Mesendoderm (in vitro differentiated cells): ENCODE measurements around the gene EDDM3A.
A peak's percentile ranks its signal among the peaks of the same experiment; 100 is the strongest.

Experiments used
- DNase-seq: peaks from one replicate; pipeline ENCODE4 v3.0.0; 2013
- H2AK5ac ChIP-seq: 2 replicates; pipeline ENCODE4 v1.6.1; 2013; ENCODE audit warnings: low read length, inconsistent platforms
- H2BK120ac ChIP-seq: 2 replicates; pipeline ENCODE4 v1.6.1; 2013; ENCODE audit warnings: low read depth, mild to moderate bottlenecking, low read length, moderate library complexity, mixed read lengths
- H2BK15ac ChIP-seq: replicated peaks from 2 replicates; pipeline ENCODE4 v1.6.1; 2013; ENCODE audit warnings: low read depth, mild to moderate bottlenecking, moderate library complexity
- H2BK5ac ChIP-seq: 2 replicates; pipeline ENCODE4 v1.6.1; 2013; ENCODE audit warnings: low read length, inconsistent platforms
- H3K18ac ChIP-seq: 2 replicates; pipeline ENCODE4 v1.6.1; 2013; ENCODE audit warnings: mild to moderate bottlenecking, low read length, mixed read lengths
- H3K23ac ChIP-seq: one replicate; pipeline ENCODE4 v1.6.1; 2013; ENCODE audit warnings: low read length
- H3K27ac ChIP-seq: 2 replicates; pipeline ENCODE4 v1.5.1; 2013; ENCODE audit warnings: low read depth, mild to moderate bottlenecking, inconsistent platforms, low read length, moderate library complexity
- H3K27me3 ChIP-seq: 2 replicates; pipeline ENCODE4 v1.6.1; 2013; ENCODE audit warnings: low read length, control low read depth, mild to moderate bottlenecking, inconsistent platforms; ENCODE audit not compliant: insufficient read depth, poor library complexity
- H3K36me3 ChIP-seq: 2 replicates; pipeline ENCODE4 v1.6.1; 2013; ENCODE audit warnings: low read length, inconsistent platforms; ENCODE audit not compliant: control insufficient read depth, insufficient read depth
- H3K4ac ChIP-seq: one replicate; pipeline ENCODE4 v1.6.1; 2013; ENCODE audit warnings: low read depth, mild to moderate bottlenecking, low read length, moderate library complexity
- H3K4me1 ChIP-seq: 2 replicates; pipeline ENCODE4 v1.6.1; 2013; ENCODE audit warnings: low read depth, low read length, inconsistent platforms; ENCODE audit not compliant: control insufficient read depth
- H3K4me2 ChIP-seq: 2 replicates; pipeline ENCODE4 v1.6.1; 2013; ENCODE audit warnings: low read length
- H3K4me3 ChIP-seq: 2 replicates; pipeline ENCODE4 v1.5.1; 2013; ENCODE audit warnings: mild to moderate bottlenecking, low read length
- H3K56ac ChIP-seq: one replicate; pipeline ENCODE4 v1.6.1; 2013; ENCODE audit warnings: low read length
- H3K79me1 ChIP-seq: 2 replicates; pipeline ENCODE4 v1.6.1; 2013; ENCODE audit warnings: low read length, inconsistent platforms
- H3K79me2 ChIP-seq: 2 replicates; pipeline ENCODE4 v1.6.1; 2013; ENCODE audit warnings: mild to moderate bottlenecking, low read length; ENCODE audit not compliant: control insufficient read depth, insufficient read depth
- H3K9ac ChIP-seq: 2 replicates; pipeline ENCODE4 v1.6.1; 2013; ENCODE audit warnings: low read length, inconsistent platforms
- H4K5ac ChIP-seq: one replicate; pipeline ENCODE4 v1.6.1; 2013; ENCODE audit warnings: low read length
- H4K8ac ChIP-seq: one replicate; pipeline ENCODE4 v1.6.1; 2013; ENCODE audit warnings: low read depth, mild to moderate bottlenecking, control low read depth, low read length, moderate library complexity
- WGBS: extraction: QIAGEN DNeasy Blood & Tissue Kit; methylation state at CpG from one replicate; pipeline ENCODE4 v1.1.7; 2013; ENCODE audit warnings: low lambda C conversion rate, missing lambda C conversion rate; ENCODE audit not compliant: insufficient coverage; ENCODE audit errors: extremely low coverage; 5-methylcytosine and 5-hydroxymethylcytosine counted together

Gene EDDM3A

DNA sequence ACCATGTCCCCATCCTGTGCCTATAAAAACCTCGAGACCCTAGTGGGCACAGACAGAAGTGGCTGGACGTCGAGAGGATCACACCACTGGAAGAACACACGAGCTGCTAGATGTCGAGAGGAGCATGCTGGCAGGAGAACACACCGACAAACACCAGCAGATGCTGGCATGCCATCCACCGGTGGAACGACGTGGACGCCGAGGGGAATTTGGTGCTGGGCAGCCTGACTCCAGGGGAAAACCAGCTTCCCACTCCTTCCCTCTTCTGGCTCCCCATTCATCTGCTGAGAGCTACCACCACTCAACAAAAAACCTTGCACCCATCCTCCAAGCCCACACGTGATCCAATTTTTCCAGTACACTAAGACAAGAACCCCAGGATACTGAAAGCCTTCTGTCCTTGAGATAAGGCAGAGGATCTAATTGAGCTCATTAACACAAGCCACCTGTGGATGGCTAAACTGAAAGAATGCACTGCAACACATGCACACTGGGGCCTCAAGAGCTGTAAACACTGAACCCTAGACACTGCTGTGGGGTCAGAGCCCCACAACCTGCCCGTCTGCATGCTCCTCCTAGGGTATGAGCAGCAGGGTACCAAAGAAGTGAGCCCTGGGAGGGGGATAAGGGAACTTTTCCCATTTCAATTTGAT lies 44.9 kb downstream of the EDDM3A start:
- no peak overlapping the region for H3K23ac ChIP-seq
- no peak overlapping the region for H3K56ac ChIP-seq
- no peaks in the 10 kb centered on the region for H3K79me1 ChIP-seq
- H3K79me2 ChIP-seq, result no peaks in the 10 kb centered on the region
- no peak overlapping the region for H3K9ac ChIP-seq
- H3K4ac ChIP-seq, result no peak overlapping the region
- H3K4me2 ChIP-seq, result no peak overlapping the region
- H2AK5ac ChIP-seq, result no peak overlapping the region
- no peaks in the 10 kb centered on the region for H3K36me3 ChIP-seq
- H4K8ac ChIP-seq, result no peak overlapping the region
- H3K4me3 ChIP-seq, result no peak overlapping the region
- no peaks in the 10 kb centered on the region for H3K27me3 ChIP-seq
- no peak overlapping the region for H3K27ac ChIP-seq
- H3K4me1 ChIP-seq, result no peaks in the 10 kb centered on the region
- H2BK120ac ChIP-seq, result no peak overlapping the region
- WGBS, result no CpG with 5 or more reads among the region's 13 CpGs
- no peak overlapping the region for H4K5ac ChIP-seq
- no peak for DNase-seq
- no peak overlapping the region for H2BK5ac ChIP-seq
- no peak overlapping the region for H3K18ac ChIP-seq
- H2BK15ac ChIP-seq, result no peak overlapping the region

- Histone ChIP-seq H3K27ac (no peak overlapping the region), H2BK5ac (no peak overlapping the region), H3K18ac (no peak overlapping the region), H2AK5ac (no peak overlapping the region), H4K5ac (no peak overlapping the region), H3K4me2 (no peak overlapping the region), H3K9ac (no peak overlapping the region), H3K79me1 (no peaks in the 10 kb centered on the region), H3K4me1 (no peaks in the 10 kb centered on the region), H2BK120ac (no peak overlapping the region), H3K79me2 (no peaks in the 10 kb centered on the region), H3K56ac (no peak overlapping the region), H3K36me3 (no peaks in the 10 kb centered on the region), H3K4me3 (no peak overlapping the region), H3K23ac (no peak overlapping the region), H3K27me3 (no peaks in the 10 kb centered on the region), H3K4ac (no peak overlapping the region), H2BK15ac (no peak overlapping the region), H4K8ac (no peak overlapping the region)
- no CpG with 5 or more reads among the region's 7 CpGs for WGBS
- DNase-seq, result no peak
Observed at GRCh38 chr14:20791187-20791586, 45.5 kb downstream of the EDDM3A start.

DNA sequence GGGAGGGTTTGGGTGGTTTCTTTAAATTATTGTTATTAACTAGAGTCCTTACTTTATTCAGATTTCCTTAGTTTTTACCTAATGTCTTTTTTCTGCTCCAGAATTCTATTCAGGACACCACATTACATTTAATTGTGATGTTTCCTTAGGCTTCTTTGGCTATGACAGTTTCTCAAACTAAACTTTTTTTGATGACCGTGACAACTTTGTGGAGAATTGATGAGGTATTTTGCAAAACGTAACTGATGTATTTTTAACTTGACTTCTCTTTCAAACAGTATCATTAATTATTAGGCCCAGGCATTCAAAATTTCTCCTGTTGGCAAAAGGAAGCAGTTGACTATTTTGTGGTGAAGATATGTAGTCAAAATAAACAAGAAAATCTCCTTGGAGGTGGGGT lies 45.9 kb downstream of the EDDM3A start:
- no peak overlapping the region for H3K4ac ChIP-seq
- H3K4me2 ChIP-seq, result no peak overlapping the region
- H3K56ac ChIP-seq, result no peak overlapping the region
- no peak overlapping the region for H2BK120ac ChIP-seq
- H3K4me1 ChIP-seq, result no peaks in the 10 kb centered on the region
- H4K5ac ChIP-seq, result no peak overlapping the region
- H2BK5ac ChIP-seq, result no peak overlapping the region
- no peaks in the 10 kb centered on the region for H3K27me3 ChIP-seq
- no CpG with 5 or more reads among the region's 2 CpGs for WGBS
- H3K23ac ChIP-seq, result no peak overlapping the region
- H3K9ac ChIP-seq, result no peak overlapping the region
- no peak overlapping the region for H3K18ac ChIP-seq
- no peak overlapping the region for H2AK5ac ChIP-seq
- no peak overlapping the region for H4K8ac ChIP-seq
- no peak overlapping the region for H3K4me3 ChIP-seq
- no peak overlapping the region for H3K27ac ChIP-seq
- H3K79me1 ChIP-seq, result no peaks in the 10 kb centered on the region
- no peaks in the 10 kb centered on the region for H3K79me2 ChIP-seq
- DNase-seq, result no peak
- H3K36me3 ChIP-seq, result no peaks in the 10 kb centered on the region
- no peak overlapping the region for H2BK15ac ChIP-seq

DNA sequence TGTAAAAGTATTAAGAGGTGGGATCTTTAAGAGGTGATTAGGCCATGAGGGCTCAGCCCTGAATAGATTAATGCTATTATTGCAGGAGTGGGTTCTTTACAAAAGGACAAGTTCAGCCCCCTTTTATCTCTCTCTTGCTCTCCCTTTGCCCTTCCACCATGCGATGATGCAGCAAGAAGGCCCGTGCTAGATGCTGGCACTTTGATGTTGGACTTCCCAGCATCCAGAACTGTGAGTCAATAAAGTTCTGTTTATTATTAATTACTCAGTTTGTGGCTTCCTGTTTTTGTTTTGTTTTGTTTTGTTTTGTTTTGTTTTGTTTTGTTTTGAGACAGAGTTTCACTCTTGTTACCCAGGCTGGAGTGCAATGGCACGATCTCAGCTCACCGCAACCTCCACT lies 46.9 kb downstream of the EDDM3A start:
- H2BK120ac ChIP-seq, result no peak overlapping the region
- no peak for DNase-seq
- no peaks in the 10 kb centered on the region for H3K4me1 ChIP-seq
- no peak overlapping the region for H2BK5ac ChIP-seq
- H3K27ac ChIP-seq, result no peak overlapping the region
- H2AK5ac ChIP-seq, result no peak overlapping the region
- H3K9ac ChIP-seq, result no peak overlapping the region
- no peak overlapping the region for H4K8ac ChIP-seq
- WGBS, result no CpG with 5 or more reads among the region's 4 CpGs
- no peak overlapping the region for H3K4ac ChIP-seq
- H3K4me3 ChIP-seq, result no peak overlapping the region
- H4K5ac ChIP-seq, result no peak overlapping the region
- no peak overlapping the region for H2BK15ac ChIP-seq
- no peak overlapping the region for H3K4me2 ChIP-seq
- H3K18ac ChIP-seq, result peak overlapping the region; percentile 60
- no peaks in the 10 kb centered on the region for H3K36me3 ChIP-seq
- no peak overlapping the region for H3K23ac ChIP-seq
- no peaks in the 10 kb centered on the region for H3K79me2 ChIP-seq
- no peaks in the 10 kb centered on the region for H3K27me3 ChIP-seq
- no peaks in the 10 kb centered on the region for H3K79me1 ChIP-seq
- H3K56ac ChIP-seq, result no peak overlapping the region

DNA sequence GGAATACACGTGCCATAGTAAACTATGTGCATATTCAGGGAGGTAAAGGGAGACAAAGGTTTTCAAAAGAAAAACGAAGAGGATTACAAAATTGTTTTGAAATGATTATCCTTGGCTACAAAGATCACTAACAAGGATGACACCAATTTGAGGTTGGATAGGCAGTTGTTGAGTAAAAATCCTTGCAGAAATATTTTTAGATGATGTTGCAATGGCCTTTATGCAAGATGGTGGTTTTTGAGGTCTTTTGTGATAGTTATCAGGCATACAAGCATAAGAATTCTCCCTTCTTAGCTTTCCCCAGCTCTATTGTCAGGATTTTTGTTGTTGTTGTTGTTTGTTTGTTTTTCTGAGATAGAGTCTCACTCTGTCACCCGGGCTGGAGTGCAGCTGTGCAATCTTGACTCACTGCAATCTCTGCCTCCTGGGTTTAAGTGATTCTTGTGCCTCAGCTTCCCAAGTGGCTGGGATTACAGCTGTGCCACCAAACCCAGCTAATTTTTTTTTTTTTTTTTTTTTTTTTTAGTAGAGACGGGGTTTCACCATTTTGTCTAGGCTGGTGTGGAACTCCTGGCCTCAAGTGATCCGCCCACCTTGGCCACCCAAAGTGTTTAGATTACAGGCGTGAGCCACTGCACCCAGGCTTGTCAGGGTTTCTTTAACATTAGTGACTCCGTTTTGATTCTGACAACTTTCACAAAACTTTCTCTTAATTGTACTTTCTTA lies 49.1 kb downstream of the EDDM3A start:
- Histone ChIP-seq H3K18ac (no peak overlapping the region), H3K4me2 (no peak overlapping the region), H2BK15ac (no peak overlapping the region), H3K23ac (no peak overlapping the region), H4K5ac (no peak overlapping the region), H2BK5ac (no peak overlapping the region), H3K27me3 (no peaks in the 10 kb centered on the region), H3K79me1 (no peaks in the 10 kb centered on the region), H3K9ac (no peak overlapping the region), H3K4me3 (no peak overlapping the region), H2BK120ac (no peak overlapping the region), H4K8ac (no peak overlapping the region), H3K56ac (no peak overlapping the region), H3K4me1 (peaks cover 4% of the 10 kb centered on the region), H3K4ac (no peak overlapping the region), H3K36me3 (no peaks in the 10 kb centered on the region), H3K79me2 (no peaks in the 10 kb centered on the region), H2AK5ac (no peak overlapping the region), H3K27ac (no peak overlapping the region)
- WGBS, result no CpG with 5 or more reads among the region's 7 CpGs
- no peak for DNase-seq
